Measurements from ENCODE around the gene C10orf90.

C10orf90 gene

DNA sequence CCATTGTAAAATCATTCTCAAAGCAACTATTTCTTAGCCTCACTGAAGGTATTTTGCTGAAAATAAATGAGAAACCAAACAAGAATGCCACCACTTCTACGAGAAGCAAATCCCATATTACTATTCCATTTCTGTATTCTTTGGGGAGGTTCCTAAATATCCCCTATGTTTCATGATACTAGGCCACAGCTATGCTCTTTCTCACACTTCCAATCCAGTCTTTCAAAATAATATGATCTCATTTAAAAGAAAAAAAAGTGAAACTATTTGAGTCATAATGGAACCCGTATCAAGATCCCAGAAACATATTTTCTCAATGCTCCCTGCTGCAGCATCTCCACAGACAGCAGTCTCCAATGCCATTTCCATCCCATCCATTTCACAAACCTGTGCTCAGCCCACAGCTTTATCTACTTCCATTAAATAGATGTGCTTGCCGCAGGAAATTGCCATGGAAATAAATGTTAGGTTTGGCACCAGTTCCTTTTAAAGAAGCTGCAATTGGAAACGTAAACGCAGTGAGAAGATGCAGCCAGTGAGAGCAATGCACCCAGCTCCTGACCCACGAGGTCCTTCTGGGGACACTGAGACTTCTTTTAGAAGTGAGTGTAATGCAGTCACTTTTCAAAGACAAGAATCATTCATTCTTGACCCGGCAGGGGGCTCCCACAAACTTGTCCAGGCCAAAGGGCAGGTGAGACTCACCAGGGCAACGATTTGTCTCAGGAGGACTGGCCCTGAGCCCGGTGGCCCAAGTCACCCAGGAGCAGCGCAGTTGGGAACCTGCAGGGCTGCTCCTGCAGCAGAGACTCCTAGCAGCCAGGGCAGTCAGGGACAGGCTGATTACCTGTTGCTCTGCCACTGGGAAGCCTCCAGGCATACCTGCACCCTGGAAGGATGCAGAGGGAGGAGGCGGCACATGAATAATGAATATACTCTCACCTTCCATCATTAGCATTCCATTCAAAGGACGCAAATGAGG lies 99.6 kb downstream of the C10orf90 start:
- Histone ChIP-seq H4K20me1 (ENCODE audit: low read depth, low read length) (no peaks in the 10 kb centered on the region), H3K9me3 (ENCODE audit: insufficient read depth, low read length) (no peaks in the 10 kb centered on the region), H2AFZ (ENCODE audit: low read depth, low read length, severe bottlenecking) (no peak overlapping the region), H3K9ac (ENCODE audit: low read length) (no peak overlapping the region), H3K27ac (ENCODE audit: low read depth, low read length) (no peak overlapping the region), H3K9me2 (replicated peaks; ENCODE audit: insufficient read depth, low read length) (no peaks in the 10 kb centered on the region), H3K4me3 (ENCODE audit: insufficient read depth, low read length, poor library complexity, severe bottlenecking) (no peak overlapping the region), H3K4me2 (ENCODE audit: low read depth, low read length, poor library complexity, severe bottlenecking) (no peak overlapping the region), H3F3A (ENCODE audit: insufficient read depth) (no peaks in the 10 kb centered on the region), H3K36me3 (ENCODE audit: low read length) (no peaks in the 10 kb centered on the region), H3K79me2 (ENCODE audit: insufficient read depth, low read length) (no peaks in the 10 kb centered on the region), H3K27me3 (ENCODE audit: low read length) (no peaks in the 10 kb centered on the region)
- no peak for TF ChIP-seq EZH2phosphoT487 (conservative IDR thresholded peaks at IDR 0.05; ENCODE audit: low read length)
- TF ChIP-seq, protein P1, sequence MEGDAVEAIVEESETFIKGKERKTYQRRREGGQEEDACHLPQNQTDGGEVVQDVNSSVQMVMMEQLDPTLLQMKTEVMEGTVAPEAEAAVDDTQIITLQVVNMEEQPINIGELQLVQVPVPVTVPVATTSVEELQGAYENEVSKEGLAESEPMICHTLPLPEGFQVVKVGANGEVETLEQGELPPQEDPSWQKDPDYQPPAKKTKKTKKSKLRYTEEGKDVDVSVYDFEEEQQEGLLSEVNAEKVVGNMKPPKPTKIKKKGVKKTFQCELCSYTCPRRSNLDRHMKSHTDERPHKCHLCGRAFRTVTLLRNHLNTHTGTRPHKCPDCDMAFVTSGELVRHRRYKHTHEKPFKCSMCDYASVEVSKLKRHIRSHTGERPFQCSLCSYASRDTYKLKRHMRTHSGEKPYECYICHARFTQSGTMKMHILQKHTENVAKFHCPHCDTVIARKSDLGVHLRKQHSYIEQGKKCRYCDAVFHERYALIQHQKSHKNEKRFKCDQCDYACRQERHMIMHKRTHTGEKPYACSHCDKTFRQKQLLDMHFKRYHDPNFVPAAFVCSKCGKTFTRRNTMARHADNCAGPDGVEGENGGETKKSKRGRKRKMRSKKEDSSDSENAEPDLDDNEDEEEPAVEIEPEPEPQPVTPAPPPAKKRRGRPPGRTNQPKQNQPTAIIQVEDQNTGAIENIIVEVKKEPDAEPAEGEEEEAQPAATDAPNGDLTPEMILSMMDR (IDR thresholded peaks at IDR 0.05; ENCODE audit: insufficient read depth, low read length, poor library complexity, severe bottlenecking): no peak

DNA sequence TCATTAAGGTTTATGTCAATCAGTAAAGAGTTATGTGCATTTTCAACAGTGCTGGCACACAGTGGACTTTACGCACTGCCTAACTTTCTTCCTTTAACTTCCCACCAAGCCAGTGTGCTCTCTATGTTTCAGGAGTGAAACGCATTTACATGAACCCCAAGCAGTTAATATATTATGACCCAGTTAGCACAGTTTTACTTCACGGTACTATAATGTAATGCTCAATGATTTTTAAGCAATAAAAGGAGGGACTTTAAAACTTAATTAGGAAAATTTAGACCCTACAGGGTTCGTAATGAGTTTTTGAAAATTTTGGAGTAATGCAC lies 100.3 kb downstream of the C10orf90 start:
- no peaks in the 10 kb centered on the region for H3F3A ChIP-seq (ENCODE audit: insufficient read depth)
- no peak overlapping the region for H3K4me3 ChIP-seq (ENCODE audit: insufficient read depth, low read length, poor library complexity, severe bottlenecking)
- TF ChIP-seq, protein P1 (IDR thresholded peaks at IDR 0.05; ENCODE audit: insufficient read depth, low read length, poor library complexity, severe bottlenecking): no peak
- no peak for TF ChIP-seq EZH2phosphoT487 (conservative IDR thresholded peaks at IDR 0.05; ENCODE audit: low read length)
- no peaks in the 10 kb centered on the region for H3K36me3 ChIP-seq (ENCODE audit: low read length)
- H2AFZ ChIP-seq (ENCODE audit: low read depth, low read length, severe bottlenecking): no peak overlapping the region
- no peaks in the 10 kb centered on the region for H3K27me3 ChIP-seq (ENCODE audit: low read length)
- H3K4me2 ChIP-seq (ENCODE audit: low read depth, low read length, poor library complexity, severe bottlenecking): no peak overlapping the region
- H4K20me1 ChIP-seq (ENCODE audit: low read depth, low read length): no peaks in the 10 kb centered on the region
- no peaks in the 10 kb centered on the region for H3K79me2 ChIP-seq (ENCODE audit: insufficient read depth, low read length)
- H3K9ac ChIP-seq (ENCODE audit: low read length): no peak overlapping the region
- H3K9me3 ChIP-seq (ENCODE audit: insufficient read depth, low read length): no peaks in the 10 kb centered on the region
- H3K9me2 ChIP-seq (replicated peaks; ENCODE audit: insufficient read depth, low read length): no peaks in the 10 kb centered on the region
- no peak overlapping the region for H3K27ac ChIP-seq (ENCODE audit: low read depth, low read length)

DNA sequence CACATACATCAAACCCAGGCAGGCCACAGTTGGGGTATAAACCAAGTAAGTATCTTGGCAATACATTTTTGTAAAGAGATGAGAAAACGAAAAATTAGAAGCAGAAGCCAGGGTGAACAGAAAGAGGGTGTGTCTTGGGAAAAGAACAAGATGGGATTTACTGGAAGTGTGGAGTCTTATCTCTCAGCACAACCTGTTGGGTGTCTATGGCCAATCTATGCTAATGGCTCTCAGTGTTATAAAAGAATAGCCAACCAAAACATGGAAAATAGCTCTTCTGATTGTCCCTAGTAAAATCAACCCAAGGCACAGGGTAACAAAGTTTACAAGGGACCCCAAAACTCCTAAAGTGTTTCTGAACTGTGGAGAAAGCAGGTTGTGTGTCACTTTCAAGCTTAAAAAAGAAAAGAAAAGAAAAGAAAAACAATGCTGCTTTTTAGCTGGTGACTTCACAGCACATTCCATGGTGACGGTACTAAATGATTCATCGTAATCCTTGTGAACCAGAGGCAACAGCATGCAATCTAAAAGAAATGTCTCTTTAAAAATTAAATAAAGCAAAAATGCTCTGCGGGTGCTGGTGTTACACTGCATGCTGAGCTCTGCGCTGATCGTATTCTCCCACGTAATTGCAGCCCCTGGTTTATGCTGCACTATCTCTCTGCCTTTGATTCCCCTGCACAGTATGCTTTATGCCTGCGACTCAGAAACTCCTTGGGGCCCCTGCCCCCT lies 100.8 kb downstream of the C10orf90 start:
- Histone ChIP-seq H4K20me1 (ENCODE audit: low read depth, low read length) (no peaks in the 10 kb centered on the region), H3K79me2 (ENCODE audit: insufficient read depth, low read length) (no peaks in the 10 kb centered on the region), H3K9me2 (replicated peaks; ENCODE audit: insufficient read depth, low read length) (no peaks in the 10 kb centered on the region), H3K9me3 (ENCODE audit: insufficient read depth, low read length) (no peaks in the 10 kb centered on the region), H2AFZ (ENCODE audit: low read depth, low read length, severe bottlenecking) (no peak overlapping the region), H3K36me3 (ENCODE audit: low read length) (no peaks in the 10 kb centered on the region), H3K27me3 (ENCODE audit: low read length) (no peaks in the 10 kb centered on the region), H3K27ac (ENCODE audit: low read depth, low read length) (no peak overlapping the region), H3F3A (ENCODE audit: insufficient read depth) (no peaks in the 10 kb centered on the region), H3K4me3 (ENCODE audit: insufficient read depth, low read length, poor library complexity, severe bottlenecking) (no peak overlapping the region), H3K9ac (ENCODE audit: low read length) (no peak overlapping the region), H3K4me2 (ENCODE audit: low read depth, low read length, poor library complexity, severe bottlenecking) (no peak overlapping the region)
- TF ChIP-seq, protein P1 (IDR thresholded peaks at IDR 0.05; ENCODE audit: insufficient read depth, low read length, poor library complexity, severe bottlenecking): no peak
- no peak for TF ChIP-seq EZH2phosphoT487 (conservative IDR thresholded peaks at IDR 0.05; ENCODE audit: low read length)

Data from SU-DHL-6 (cell line).